Duodenal mucosa (tissue), 2 donors: ENCODE measurements around the gene SYK.

Source experiments
- H3K27ac ChIP-seq: one replicate; pipeline ENCODE4 v1.7.0; 2013; ENCODE audit warnings: low read depth, low read length
- H3K27me3 ChIP-seq, 2 donors: one replicate each; pipeline ENCODE4 v1.7.0; 2013; ENCODE audit warnings: low read length in 2 of 2, control low read depth in 1 of 2; ENCODE audit not compliant: insufficient read depth in 2 of 2, control insufficient read depth in 1 of 2
- H3K36me3 ChIP-seq, 2 donors: one replicate each; pipeline ENCODE4 v1.7.0; 2013; ENCODE audit warnings: low read length in 2 of 2, control low read depth in 1 of 2; ENCODE audit not compliant: insufficient read depth in 2 of 2, control insufficient read depth in 1 of 2
- H3K4me1 ChIP-seq, 2 donors: one replicate each; pipeline ENCODE4 v1.7.0; 2013; ENCODE audit warnings: low read length in 2 of 2, control low read depth in 1 of 2; ENCODE audit not compliant: insufficient read depth in 2 of 2, control insufficient read depth in 1 of 2
- H3K4me3 ChIP-seq, 2 donors: one replicate each; pipeline ENCODE4 v1.7.0; 2013; ENCODE audit warnings: low read length in 2 of 2, low read depth in 1 of 2
- H3K9ac ChIP-seq, 2 donors: one replicate each; pipeline ENCODE4 v1.7.0; 2013; ENCODE audit warnings: low read length in 2 of 2, low read depth in 1 of 2
- H3K9me3 ChIP-seq, 2 donors: one replicate each; pipeline ENCODE4 v1.7.0; 2013; ENCODE audit warnings: low read length in 2 of 2, control low read depth in 1 of 2; ENCODE audit not compliant: control insufficient read depth in 1 of 2

Gene SYK

DNA sequence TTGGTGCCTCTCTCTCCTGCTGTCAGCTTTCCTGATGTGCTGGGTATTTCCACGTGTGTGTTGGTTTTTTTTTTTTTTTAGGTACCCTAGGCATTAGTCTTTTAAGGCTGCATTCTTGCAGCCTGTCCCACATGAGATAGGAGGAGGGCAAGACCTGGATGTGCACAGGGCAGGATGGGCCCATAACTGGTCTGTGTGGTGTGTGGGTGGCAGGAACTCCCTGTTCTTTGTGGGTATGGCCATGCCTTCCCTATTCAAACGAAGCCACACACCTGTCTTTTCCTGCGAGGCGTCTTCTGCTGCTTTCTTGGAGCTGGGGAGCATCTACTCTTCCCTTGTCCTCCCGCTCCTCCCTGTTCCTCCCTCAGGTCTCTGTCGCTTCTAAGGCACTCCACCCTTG is 6.8 kb downstream of the SYK start:
- no peak overlapping the region for H3K4me3 ChIP-seq
- H3K9ac ChIP-seq = no peak overlapping the region
- no peaks in the 10 kb centered on the region for H3K9me3 ChIP-seq
- H3K36me3 ChIP-seq = peaks cover 0 to 9% of the 10 kb centered on the region in 2 donors
- peaks cover 23 to 41% of the 10 kb centered on the region in 2 donors for H3K4me1 ChIP-seq
- H3K27me3 ChIP-seq = no peaks in the 10 kb centered on the region
- H3K27ac ChIP-seq = no peak overlapping the region

DNA sequence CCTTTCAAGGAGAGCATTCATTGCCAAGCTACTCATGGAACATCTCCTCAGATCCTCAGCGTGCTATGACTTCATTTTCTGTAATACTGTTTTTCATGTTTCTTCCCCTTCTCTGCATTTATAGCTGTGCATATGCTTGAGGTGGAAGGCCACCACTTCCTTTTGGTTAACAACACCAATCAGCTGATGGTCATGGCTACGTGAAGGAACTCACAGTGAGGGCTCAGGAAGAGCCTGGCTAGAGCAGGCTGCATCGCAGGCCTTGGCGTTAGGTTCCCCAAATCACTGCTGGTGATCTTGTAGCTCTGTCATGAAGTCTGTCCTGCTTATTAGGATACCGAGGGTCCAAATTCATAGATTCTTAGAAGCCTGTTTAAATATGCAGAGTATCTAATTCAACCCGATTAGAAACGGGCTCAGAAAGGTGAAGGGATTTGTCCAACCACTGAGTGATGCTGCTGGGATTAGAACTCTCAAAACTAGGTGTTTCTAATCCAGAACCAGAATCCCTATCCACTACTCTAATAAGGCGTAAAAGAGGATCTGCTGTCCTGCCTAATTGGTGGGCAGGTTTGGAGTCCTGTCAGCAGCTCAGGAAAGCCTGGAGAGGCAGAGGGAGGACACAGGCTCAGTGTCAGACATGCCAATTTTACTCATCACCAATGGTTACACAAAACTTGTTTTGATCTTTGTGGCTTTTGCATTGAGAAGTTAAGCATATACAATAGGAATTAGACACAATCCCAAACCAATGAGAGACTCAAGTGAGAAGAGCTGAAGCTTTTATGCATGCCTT is 7.5 kb downstream of the SYK start:
- peaks cover 0 to 9% of the 10 kb centered on the region in 2 donors for H3K36me3 ChIP-seq
- H3K4me3 ChIP-seq = no peak overlapping the region
- H3K27ac ChIP-seq = no peak overlapping the region
- H3K4me1 ChIP-seq = peaks cover 23 to 41% of the 10 kb centered on the region in 2 donors
- no peaks in the 10 kb centered on the region for H3K9me3 ChIP-seq
- H3K9ac ChIP-seq = no peak overlapping the region
- H3K27me3 ChIP-seq = no peaks in the 10 kb centered on the region

DNA sequence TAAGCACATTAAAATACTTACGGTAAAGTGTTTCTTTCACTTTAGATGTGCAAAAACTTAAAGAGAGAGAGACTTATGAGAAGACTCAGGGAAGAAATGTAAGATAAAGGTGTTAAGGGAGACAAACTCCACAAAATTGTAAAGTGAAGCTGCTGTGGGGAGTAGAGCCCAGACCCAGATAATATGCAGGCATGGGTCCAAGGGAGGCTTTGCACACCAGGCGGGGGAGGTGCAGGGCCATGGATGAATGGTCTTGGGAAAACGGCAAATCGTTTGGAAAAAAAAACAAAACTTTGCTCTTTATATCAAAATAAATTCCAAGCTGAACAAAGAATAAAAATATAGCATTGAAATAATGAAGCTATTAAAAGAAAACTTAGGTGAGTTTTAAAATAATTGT is 9.1 kb downstream of the SYK start:
- Histone ChIP-seq H3K36me3 (peaks cover 0 to 9% of the 10 kb centered on the region in 2 donors), H3K4me1 (peaks cover 19 to 37% of the 10 kb centered on the region in 2 donors), H3K4me3 (no peak overlapping the region), H3K9ac (no peak overlapping the region), H3K27ac (no peak overlapping the region), H3K27me3 (no peaks in the 10 kb centered on the region), H3K9me3 (no peaks in the 10 kb centered on the region)

DNA sequence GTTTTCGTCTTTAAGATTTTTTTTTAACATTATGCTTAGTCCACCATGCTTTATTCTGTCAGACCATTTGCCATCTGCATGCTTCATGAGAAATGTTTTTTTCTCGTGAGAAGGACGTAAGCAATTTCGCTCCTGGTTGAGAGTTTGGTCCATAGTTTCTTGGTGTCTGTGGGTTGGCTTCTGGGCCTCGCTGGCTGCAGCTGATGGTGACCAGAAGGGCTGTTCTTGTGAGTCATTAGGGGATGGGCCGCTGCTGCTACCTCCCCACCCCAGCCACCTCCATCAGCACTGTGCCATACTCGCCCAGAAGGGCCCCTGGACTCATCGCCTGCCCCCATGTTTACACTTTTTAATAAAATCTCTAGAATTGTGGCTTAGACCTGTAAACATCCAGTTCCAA is 11.4 kb downstream of the SYK start:
- no peaks in the 10 kb centered on the region for H3K9me3 ChIP-seq

DNA sequence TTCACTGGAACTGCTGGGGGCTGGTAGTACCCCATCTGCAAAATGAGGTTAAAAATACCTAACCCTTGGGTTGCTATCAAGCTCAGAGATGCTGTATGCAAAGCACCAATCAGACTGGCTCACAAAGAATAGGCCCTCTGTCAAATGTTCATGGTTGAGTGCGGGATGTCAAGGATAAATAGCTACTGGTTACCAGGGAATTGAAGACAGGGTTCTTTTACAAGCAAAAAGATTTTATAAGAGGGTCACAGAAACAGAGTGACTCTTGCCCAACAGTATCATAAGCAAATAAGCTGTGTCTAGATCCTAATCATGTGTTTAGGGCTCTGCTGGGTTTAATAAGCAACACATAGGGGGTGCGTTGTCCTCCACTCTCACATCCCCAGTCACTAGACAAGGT is 11.9 kb downstream of the SYK start:
- Histone ChIP-seq H3K9me3 (no peaks in the 10 kb centered on the region), H3K4me3 (no peak overlapping the region), H3K4me1 (peaks cover 19 to 27% of the 10 kb centered on the region in 2 donors), H3K27me3 (no peaks in the 10 kb centered on the region), H3K27ac (no peak overlapping the region), H3K36me3 (peaks cover 0 to 4% of the 10 kb centered on the region in 2 donors), H3K9ac (no peak overlapping the region)

More for the DNA sequence above, 11.4 kb downstream of the SYK start:
- Histone ChIP-seq H3K36me3 (peaks cover 0 to 6% of the 10 kb centered on the region in 2 donors), H3K4me1 (peaks cover 19 to 30% of the 10 kb centered on the region in 2 donors), H3K27me3 (no peaks in the 10 kb centered on the region), H3K27ac (no peak overlapping the region), H3K9ac (no peak overlapping the region), H3K4me3 (no peak overlapping the region)

DNA sequence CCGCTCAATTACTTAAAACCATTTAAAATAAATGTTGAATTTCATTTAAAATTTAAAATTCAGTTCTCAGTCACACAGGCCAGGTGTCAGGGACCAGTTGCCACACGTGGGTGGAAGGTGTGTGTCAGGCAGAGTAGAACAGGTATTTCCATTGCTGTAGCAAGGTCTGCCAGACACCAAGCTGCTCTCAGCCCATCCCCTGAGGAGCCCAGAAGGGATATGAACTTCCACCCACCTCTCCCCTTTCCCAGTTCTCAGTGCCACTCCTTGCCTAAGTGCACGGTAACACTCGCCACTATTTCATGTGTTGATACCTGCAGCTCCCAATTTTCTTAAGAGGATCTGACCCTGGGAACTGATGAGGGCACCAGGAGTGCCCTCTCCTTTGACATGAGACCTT is 12.7 kb downstream of the SYK start:
- no peak overlapping the region for H3K9ac ChIP-seq
- peaks cover 14 to 24% of the 10 kb centered on the region in 2 donors for H3K4me1 ChIP-seq
- no peak overlapping the region for H3K27ac ChIP-seq
- H3K9me3 ChIP-seq = no peaks in the 10 kb centered on the region
- H3K4me3 ChIP-seq = no peak overlapping the region
- H3K27me3 ChIP-seq = no peaks in the 10 kb centered on the region
- H3K36me3 ChIP-seq = peaks cover 0 to 3% of the 10 kb centered on the region in 2 donors

DNA sequence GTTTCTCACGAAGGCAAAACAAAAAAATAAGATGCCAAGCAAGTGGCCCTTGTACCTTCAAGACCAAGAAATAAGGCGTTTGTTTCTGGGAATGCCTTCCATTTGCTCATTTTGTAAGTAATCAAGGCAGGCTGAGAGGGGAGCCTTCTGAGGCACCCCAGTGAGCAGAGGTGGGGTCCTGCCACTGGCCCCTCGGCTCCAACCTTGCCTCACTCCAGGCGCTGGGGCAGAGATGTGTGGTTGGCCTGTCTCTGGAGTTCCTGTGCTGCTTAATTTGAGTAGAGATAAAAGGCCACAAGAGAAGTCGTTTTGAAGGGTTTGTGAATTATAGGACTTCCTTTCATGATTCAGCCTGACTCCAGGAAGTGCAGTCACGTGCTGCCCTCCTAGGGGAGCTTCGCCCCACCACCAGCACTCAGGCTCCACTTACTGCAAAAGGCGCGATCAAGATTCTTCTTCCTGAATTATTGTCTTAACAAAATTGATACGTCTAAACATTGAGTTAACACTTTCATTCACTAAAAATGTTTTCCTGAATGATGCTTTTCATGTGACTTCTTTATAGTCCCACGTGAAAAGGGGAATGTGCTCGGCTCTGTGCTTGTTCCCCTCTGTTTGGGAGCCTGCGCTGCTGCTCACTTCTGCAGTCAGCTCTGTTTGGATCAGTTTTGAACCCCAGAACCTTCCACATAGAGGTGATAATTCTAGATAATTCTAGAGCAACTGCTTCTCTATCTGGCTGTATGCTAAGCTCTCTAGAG is 13.7 kb downstream of the SYK start:
- Histone ChIP-seq H3K4me1 (peaks cover 5 to 21% of the 10 kb centered on the region in 2 donors), H3K27ac (no peak overlapping the region), H3K4me3 (no peak overlapping the region), H3K9me3 (no peaks in the 10 kb centered on the region), H3K27me3 (no peaks in the 10 kb centered on the region), H3K36me3 (peaks cover 0 to 3% of the 10 kb centered on the region in 2 donors), H3K9ac (no peak overlapping the region)

DNA sequence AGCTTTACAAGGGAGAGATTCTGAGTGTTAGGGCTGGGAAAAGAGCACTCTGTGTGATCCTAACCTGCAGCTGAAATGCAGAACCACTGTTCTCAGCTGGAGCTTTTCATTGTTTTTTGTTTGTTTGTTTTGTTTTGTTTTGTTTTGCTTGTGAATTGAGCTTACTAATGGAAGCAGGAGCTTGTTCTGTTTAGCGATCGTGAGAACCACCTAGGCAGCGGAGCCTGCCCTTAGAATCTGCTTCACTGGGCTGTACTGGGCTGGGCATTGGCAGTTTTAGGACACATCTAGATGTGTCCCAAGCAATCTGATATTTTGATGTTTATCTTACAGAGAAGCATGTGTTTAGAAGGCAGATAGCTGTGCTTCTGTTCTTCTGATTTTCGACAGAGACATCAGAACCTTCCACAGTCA is 14.3 kb downstream of the SYK start:
- Histone ChIP-seq H3K27ac (no peak overlapping the region), H3K36me3 (peaks cover 0 to 3% of the 10 kb centered on the region in 2 donors), H3K4me3 (no peak overlapping the region), H3K9me3 (no peaks in the 10 kb centered on the region), H3K9ac (no peak overlapping the region), H3K27me3 (no peaks in the 10 kb centered on the region), H3K4me1 (peaks cover 5 to 21% of the 10 kb centered on the region in 2 donors)

DNA sequence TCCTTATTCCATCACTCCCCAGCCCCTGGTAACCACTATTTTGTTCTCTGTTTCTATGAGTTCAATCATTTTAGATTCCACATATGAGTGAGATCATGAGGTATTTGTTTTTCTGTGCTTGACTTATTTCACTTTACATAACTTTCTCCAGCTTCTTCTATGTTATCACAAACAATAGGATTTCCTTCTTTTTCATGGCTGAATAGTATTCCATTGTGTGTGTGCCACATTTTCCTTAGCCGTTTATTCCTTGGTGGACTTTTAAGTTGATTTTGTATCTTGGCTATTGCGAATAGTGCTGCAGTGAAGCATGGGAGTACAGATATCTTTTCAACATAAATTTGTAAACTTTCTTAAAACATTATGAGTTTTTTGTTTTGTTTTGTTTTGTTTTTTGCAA is 15.1 kb downstream of the SYK start:
- H3K36me3 ChIP-seq = peaks cover 0 to 3% of the 10 kb centered on the region in 2 donors
- no peak overlapping the region for H3K9ac ChIP-seq
- peaks cover 5 to 21% of the 10 kb centered on the region in 2 donors for H3K4me1 ChIP-seq
- no peak overlapping the region for H3K4me3 ChIP-seq
- H3K9me3 ChIP-seq = no peaks in the 10 kb centered on the region
- H3K27ac ChIP-seq = no peak overlapping the region
- no peaks in the 10 kb centered on the region for H3K27me3 ChIP-seq

DNA sequence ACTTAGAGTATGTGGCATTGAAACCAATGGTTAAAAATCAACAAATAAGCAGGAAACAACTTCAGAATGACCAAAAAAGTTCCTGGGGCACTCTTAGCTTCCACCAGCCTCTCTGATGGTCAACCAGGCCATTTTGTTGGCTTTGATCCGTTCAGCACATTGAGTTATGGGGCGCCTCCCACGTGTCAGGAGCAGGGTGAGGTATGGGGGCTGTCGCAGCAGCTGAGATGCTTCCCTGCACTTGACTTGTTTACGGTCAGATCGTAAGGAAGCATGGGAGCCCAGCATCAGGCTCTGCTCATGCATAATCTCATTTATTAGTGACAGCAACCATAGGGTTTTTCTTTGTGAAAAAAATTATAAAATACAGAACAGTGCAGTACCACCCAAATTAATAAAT is 16.7 kb downstream of the SYK start:
- H3K4me1 ChIP-seq = peaks cover 5 to 10% of the 10 kb centered on the region in 2 donors
- no peak overlapping the region for H3K9ac ChIP-seq
- no peak overlapping the region for H3K4me3 ChIP-seq
- no peaks in the 10 kb centered on the region for H3K27me3 ChIP-seq
- peaks cover 0 to 4% of the 10 kb centered on the region in 2 donors for H3K9me3 ChIP-seq
- no peak overlapping the region for H3K27ac ChIP-seq
- peaks cover 8% of the 10 kb centered on the region in 2 donors for H3K36me3 ChIP-seq
